GM21528 (cell line): Measurements from ENCODE around the gene SLC35F3.
"Not testable (repeated sequence)": the region's sequence is repeated elsewhere in the genome, so short reads cannot be mapped to it uniquely, and the experiment has no call there.

Experiments
- ATAC-seq: cut with Tn5 transposase; IDR thresholded peaks from one replicate; pipeline ENCODE4 v1.9.1; 2021; ENCODE audit warnings: mild to moderate bottlenecking, moderate library complexity; ENCODE audit not compliant: unreplicated experiment, low FRiP score

Gene SLC35F3

DNA sequence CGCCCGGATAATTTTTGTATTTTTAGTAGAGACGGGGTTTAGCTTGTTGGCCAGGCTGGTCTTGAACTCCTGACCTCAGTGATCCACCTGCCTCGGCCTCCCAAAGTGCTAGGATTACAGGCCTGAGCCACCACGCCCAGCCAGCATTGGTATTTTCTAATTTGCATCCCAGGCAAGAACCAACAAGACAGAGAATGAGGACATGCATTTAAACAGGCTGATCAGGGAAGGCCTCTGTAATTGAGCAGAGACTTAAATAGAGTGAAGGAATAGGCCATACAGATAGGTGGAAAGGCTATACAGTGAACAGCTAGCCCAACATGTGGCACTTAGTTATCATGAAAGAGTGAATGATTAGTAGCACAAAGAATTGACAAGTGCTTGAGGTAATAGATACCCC lies 230.4 kb downstream of the SLC35F3 start:
- ATAC-seq, result no peak

DNA sequence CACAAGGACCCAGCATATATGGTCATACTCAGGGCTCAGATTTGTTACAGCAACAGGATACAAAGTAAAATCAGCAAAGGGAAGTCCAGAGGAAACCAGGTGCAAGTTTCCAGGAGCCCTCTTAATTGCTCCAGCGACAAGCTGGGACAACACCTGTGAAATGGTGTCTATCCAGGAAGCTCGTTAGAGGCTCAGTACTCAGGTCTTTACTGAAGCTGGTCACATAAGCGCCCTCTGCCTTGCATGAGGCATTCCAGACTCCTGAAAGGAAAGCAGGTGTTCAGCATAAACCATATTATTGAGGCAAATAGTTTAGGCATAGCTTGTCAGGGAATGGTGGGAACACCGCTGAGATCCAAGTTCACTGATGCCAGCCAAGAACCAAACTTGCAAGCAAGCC lies 231.0 kb downstream of the SLC35F3 start:
- no peak for ATAC-seq

DNA sequence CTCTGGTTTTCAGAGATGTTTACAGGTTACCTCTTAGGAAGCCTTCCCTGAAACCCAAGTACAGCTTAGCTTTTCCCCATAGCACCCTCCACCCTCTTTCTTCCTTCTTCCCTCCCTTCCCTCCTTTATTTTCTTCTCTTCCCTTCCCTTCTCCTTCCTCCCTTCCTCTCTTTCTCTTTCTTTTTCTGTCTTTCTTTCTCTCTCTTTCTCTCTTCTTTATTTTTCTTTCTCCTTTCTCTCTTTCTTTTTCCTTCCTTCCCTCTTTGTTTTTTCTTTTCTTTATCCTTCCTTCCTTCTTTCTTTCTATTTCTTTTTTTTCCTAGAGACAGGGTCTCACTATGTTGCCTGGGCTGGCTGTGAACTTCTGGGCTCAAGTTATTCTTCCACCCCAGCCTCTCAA lies 231.6 kb downstream of the SLC35F3 start:
- no peak for ATAC-seq

DNA sequence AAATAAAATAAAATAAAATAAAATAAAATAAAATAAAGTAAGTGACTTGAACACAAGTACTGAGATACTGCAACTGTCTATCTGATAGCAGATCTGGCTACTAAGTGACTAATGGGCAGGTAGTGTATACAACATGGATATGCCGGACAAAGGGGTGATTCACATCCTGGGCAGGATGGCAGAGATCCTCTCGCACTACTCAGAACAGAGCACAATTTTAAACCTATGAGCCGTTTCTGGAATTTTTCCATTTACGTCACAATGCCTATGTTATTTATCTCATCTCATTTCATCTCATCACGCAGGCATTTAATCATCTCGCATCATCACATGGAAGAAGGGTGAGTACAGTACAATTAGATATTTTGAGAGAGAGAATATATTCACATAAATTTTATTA lies 235.5 kb downstream of the SLC35F3 start:
- no peak for ATAC-seq

DNA sequence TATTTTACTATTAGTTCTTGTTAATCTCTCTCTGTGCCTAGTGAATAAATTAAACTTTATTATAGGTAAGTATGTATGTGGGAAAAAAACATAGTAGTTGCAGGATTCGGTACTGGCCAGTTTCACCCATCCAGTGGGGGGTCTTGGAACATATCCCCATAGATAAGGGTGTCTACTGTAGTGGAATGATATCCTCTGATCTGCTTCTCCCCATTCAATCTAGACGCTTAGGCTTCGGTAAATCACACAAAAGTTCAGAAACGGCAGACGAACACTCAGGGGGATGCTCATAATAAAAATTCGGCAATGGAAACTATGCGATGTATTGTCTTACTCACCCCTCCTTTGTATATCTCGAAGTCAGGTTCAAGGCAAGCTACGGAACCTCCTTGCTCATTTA lies 235.9 kb downstream of the SLC35F3 start:
- no peak for ATAC-seq

DNA sequence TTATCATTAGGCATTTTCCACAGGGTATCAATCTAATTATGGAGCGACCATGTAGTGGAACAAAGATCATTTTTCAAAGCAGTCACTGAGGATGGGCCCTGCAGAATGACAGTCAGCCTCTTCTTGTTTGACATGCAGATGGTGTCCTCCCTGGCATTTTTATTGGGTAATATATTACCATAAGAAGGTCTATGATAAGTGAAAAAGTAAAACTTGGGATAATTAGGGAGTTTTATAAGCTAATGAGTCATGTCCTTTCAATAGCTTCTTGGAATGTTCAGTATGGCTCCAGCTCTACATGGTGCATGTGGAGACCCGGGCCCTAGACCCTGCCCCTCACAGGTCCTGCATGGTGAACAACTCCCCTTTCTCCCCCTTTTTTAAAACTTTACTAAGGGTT lies 236.5 kb downstream of the SLC35F3 start:
- no peak for ATAC-seq

DNA sequence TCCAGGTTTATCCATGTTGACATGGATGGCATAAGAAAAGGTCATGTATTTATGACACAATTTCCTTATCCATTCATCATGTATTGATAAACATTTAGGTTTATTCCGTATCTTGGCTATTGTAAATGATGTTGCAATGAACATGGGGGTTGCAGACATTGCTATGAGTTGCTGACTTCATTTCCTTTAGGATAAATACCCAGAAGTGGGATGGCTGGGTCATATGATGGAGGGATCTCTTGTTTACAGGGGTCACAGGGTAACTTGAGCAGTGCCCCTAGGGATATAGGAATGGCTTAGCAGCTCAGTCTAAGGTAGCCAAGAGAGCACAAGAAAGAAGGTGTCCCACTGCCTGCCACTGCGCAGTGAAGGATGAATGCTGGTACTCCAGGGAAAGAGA lies 239.2 kb downstream of the SLC35F3 start:
- no peak for ATAC-seq

DNA sequence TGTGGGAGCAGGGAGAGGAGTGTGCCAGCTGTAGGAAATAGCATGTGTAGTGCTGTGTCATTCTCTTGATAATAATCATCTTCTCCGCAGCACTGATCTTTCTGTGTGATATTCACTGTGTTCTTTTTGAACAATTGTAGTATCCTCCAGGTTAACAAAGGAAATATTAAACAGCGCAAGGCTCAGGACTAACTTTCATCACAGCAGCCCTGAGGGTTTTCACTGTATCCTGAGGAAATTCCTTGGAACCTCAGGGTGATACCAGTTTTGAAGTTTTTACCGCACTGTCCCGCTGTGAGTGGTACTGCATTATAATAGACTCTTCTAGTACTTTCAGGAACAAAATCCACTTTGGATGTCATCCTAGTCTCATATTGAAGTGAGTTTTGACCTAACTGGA lies 240.4 kb downstream of the SLC35F3 start:
- no peak for ATAC-seq

DNA sequence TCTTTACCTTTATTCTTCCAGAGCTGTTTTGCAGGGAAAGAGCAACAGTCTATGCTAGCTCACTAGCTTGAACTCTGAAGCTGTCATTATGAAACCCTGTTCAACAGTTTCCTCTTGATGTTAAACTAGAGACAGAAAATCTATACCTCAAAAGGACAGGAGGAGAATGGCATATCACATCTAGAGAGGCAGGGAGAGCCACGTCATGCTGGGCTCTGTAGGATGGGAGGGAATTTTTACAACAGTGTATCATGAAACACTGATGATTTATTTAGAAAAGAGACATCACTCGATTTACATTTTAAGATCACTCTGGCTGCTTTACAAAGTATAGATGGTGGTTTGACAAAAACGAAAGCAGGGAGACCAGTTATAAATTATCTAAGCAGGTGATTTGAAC lies 243.9 kb downstream of the SLC35F3 start:
- no peak for ATAC-seq

DNA sequence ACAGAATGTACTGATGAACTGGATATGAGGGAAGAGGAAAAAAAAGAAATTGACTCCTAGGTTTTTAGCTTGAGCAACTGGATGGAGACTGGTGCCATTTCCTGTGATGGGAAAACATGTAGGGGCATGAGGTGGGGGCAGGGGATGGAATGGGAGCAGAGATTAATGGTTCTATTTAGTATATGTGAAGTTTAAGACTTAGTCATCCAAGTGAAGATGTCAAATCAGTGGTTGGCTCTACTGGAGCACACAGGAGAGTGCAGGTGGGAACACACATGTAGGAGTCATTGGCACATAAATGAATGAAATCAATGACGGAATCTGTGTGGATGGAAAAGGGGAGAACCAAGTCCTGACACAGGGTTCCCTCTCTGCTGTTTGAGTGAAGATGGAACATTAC lies 244.3 kb downstream of the SLC35F3 start:
- ATAC-seq, result no peak

DNA sequence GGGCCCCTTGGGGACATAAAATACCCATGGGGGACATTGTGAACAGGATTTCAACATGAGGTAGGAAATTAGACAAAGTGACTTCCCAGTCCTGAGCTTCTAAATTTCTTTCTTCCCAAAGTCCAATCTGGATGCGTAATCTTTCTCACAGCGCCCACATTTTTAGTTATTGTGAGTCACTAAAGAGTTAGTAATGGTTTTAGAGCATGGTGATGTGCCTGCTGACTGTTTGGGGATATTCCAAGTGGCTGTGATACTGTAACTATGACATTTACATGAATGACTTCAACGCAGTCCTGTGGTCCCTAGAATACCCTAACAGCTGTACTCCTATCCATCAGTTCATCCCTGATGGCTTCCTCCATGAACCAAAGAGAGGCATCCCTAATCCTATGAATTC lies 244.7 kb downstream of the SLC35F3 start:
- ATAC-seq, result no peak

DNA sequence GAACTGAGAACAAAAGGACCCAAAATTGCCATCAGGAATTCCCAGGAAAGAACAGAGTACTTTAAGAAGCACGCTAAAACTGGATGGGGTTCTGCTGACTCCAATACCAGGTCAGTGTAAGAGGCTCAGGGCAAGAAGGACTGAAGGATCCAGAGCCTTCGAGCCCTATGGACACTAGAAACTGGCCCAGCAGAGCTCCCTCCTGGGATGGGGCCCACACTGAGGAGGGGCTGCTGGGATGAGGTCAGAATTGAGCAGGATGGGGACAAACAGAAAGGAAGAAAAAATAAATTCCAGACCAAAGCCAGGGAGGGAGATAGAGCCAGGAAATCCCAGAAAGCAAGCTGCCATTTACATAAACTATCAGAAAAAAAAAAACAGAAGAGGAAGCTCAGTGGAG lies 246.4 kb downstream of the SLC35F3 start:
- ATAC-seq, result no peak

DNA sequence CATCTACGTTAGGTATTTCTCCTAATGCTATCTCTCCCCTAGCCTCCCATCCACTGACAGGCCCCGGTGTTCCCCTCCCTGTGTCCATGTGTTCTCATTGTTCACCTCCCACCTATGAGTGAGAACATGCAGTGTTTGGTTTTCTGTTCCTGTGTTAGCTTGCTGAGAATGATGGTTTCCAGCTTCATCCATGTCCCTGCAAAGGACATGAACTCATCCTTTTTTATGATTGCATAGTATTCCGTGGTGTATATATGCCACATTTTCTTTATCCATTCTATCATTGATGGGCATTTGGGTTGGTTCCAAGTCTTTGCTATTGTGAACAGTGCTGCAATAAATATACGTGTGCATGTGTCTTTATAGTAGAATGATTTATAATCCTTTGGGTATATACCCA lies 247.9 kb downstream of the SLC35F3 start:
- ATAC-seq, result not testable (repeated sequence)

DNA sequence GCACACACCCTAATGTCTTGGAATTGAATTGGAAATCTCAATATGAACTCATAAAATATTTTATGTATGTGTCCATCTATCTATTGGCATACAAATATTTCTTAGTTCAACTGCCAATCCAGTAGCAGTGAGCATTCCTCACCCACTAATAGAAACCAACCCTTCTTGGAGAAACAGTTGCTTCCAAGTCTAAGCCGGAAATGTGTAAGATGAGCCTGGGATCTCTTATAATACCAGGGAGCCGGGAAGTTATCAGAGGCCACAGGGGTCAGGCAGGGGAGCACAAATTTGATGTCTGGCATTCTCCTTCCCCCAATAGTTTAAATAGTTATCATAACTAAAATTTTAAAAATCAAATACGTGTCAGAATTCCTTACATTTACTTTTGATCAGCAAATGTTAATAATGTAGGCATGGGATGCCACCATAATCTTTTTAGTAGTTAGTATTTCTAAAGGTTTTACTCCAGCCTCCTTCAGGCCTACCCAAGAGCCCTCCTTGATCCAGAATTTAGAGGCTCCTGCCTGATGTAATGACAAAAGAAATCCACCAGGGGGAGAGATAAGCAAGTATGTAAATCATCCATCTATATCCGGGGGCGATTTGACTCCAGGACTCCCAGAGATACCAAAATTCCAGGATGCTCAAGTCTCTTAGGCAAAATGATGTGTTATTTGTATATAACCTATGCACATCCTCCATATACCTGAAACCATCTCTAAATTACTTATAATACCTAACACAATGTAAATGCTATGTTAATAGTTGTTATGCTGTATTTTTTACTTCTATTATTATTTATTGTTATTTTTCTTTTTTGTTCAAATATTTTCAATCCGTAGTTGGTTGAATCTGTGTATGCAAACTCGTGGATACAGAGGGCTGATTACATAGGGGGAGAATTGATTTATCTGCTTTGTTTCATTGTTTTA lies 250.1 kb downstream of the SLC35F3 start:
- no peak for ATAC-seq

DNA sequence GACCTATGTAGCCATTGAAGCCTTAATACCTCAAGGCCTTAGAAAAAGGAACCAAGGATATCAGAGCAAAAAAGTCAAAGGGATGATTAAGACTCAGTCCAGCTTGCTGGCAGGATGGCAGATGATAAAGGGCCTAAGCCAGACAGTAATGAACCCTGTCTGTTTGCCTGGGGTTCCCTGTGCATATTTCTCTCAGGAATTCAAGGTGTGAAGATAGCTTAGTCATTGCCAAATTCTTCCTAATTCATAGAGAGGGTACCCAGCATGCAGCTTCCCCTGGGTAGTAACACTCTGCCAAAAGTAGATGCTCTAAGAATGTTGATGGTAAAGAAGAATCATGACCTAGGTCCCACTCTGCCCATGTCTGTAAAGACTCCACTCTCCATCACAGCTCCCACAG lies 258.2 kb downstream of the SLC35F3 start:
- ATAC-seq, result no peak

DNA sequence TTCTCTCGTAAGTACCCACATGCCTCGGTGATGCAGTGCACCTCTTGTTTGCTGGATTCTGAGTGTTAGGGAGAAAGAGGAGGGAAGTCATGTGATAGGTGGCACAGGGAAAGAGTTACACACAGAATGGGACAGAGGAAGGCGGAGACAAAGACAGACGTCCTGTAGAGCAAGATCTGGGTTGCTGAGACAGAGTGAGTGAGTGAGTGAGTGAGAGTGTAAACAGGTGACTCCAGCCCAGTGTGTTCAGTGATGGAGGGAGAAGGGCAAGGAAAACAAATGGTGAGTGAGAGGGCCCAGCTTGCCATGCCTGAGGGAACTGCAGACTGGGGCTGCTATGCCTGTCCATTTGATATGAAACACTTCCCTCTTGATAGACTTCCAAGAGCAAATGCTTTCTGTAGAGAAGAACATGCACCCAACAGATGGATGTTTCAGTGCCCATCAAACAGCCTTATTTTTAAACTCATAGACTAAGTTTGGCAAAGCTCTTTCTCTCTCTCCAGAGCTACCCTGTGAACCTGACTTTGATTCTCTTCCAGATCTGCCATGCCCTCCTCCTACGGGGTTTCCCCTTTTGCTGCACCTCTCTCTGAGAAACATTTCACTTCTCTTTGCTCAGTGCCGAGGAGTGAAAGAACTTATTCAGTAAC lies 258.9 kb downstream of the SLC35F3 start:
- no peak for ATAC-seq

DNA sequence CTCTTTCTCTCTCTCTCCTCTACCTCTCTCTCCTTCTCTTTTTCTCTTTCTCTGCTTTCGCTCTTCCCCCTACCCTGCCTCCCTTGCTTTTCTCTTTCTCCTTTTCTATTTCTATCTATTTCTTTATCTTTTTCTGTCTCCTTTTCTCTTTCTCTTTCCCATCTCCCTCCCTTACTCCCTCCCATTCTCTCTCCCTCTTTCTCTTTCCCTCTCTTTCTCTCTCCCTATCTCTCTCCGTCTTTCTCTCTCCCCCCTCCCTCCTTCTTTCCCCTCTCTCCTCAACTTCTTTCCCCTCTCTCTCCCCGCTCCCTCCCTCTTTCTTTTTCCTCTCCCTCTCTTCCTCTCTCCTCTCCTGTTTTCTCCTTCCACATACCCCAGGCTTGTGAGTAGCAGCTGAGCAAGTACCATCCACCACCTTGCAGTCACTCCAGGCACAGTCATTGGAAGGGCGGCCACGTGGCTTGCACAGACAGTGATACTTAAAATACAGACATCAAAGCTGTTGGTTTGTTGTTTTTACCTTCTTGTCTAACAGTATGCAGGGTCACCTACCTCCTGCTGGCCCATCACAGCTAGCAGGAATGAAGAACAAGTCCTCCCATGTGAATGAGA lies 259.7 kb downstream of the SLC35F3 start:
- ATAC-seq, result no peak

DNA sequence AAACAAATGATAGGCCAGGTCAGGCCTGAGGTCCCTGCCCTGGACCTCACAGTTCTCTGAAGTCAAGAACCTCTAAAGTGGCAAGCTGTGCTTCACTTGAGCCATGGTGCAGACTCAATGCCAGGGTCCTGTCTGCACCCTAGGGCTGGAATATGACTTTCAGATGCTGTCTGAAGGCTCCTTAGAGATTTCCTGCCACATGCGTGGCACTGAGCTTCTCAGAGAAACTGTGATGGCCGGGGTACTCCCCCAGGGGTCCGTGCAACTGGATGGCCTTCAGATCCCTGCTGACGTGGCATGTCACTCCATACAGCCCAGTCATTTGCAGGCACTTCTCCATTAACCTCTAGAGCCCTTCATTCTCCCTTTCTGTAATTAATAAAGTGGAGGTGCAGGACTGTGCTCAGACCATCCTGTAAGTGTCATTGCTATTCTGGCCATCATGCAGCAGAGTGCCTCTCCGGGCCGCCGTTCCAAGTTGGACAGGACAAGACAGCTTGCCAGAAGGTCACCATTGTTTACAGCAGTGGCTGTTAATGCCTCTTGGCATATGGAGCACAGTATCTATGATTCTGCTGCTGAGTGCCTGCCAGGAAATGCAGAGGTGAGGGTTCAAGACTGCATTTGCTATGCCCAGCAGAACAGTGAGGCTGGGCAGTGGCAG lies 263.7 kb downstream of the SLC35F3 start:
- no peak for ATAC-seq

DNA sequence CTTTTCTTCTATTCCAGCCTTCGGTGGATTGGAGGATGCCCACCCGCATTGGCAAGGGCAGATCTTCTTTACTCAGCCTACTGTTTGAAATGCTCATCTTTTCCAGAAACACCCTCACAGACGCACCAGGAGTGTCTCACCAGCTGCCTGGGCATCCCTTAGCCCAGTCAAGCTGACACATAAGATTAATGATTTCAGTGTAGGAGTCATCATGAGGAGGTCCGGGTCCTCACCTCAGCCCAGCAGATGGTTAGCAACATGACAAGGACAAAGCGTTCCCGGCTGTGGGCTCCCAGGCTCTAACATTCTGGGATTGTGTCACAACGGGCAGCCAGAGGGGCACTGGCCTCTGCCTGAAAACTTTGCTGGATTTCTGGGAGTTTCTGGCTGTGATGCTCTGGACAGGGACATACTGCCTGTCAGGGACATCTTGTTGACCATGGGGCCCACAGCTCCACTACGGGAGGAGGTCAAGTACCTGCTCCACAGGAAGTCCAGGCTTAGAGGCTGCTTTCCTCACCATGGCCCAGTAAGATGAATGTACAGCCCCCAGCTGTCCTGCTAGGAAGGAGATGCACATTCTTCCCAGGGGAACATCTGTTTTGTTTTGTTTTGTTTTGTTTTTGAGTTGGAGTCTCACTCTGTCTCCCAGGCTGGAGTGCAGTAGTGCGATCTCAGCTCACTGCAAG lies 264.8 kb downstream of the SLC35F3 start:
- no peak for ATAC-seq

DNA sequence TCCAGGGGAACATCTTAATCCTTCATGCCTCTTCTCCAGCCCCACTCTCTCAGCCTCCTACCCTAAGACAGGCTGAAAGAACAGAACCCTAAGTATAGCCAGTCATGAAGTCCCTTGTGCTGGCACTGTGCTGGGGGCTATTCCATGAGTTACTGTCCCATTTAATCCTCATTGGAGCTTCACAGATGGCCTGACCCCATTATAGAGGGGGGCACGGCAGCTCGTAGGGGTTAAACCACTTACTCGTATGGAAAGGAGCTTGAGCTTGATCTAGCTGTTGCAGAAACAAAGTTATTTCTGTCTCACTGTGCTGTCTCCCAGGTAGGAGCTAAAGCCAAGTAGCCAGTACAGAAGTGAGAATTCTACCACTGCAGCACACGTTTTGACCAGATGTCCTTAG lies 265.6 kb downstream of the SLC35F3 start:
- no peak for ATAC-seq

DNA sequence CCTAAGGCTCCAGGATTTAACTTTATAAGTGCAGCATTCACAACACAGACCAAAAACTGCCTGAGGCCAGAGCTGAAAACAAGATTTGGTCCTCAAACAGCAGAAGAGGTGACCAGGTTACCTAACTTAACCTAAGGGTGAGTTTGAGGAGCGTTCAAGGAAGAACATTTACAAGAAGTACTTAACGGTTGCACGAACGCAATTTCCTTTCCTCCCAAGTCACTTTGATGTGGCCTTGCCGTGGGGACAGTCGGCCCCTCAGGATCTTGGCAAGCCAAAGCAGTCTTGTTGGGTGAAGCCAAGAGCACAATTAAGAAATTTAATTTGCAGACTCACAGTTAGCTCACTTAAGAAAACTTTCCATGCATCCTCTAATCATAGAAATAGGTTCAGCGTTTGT lies 266.1 kb downstream of the SLC35F3 start:
- no peak for ATAC-seq
